SK-N-SH treated with all-trans-retinoic acid at 6 μM for 48 hours (cell line): Measurements from ENCODE around the gene LRRC4C.

Source experiments
- BACH2 ChIP-seq: fragments of 250-450 bp; sonication (Bioruptor Pico); IDR thresholded peaks from 2 replicates; pipeline ENCODE4 v1.9.0; 2021; ENCODE audit warnings: mild to moderate bottlenecking, borderline replicate concordance
- TSHZ2 ChIP-seq: fragments of 250-450 bp; sonication (Bioruptor Pico); IDR thresholded peaks from 2 replicates; pipeline ENCODE4 v1.5.0; 2020; ENCODE audit warnings: mild to moderate bottlenecking, moderate library complexity

The LRRC4C gene

GRCh38 chr11:40080434-40080833 is 1379.0 kb downstream of the LRRC4C start (continued):
- no peak for TF ChIP-seq TSHZ2
- TF ChIP-seq BACH2 (CRISPR knock-in tag), result no peak
